Measurements from ENCODE around the gene NABP1.
A peak's percentile ranks its signal among the peaks of the same experiment; 100 is the strongest.

NABP1 gene

GRCh38 chr2:191688934-191689695, 11.2 kb downstream of the NABP1 start:
- Histone ChIP-seq H3K4me2 (ENCODE audit: low read length) (peak overlapping the region; percentile 30), H3K27me3 (ENCODE audit: control insufficient read depth, insufficient read depth, low read length) (no peaks in the 10 kb centered on the region), H3K4me1 (ENCODE audit: control insufficient read depth, insufficient read depth, low read length) (peaks cover 63% of the 10 kb centered on the region), H3K4me3 (ENCODE audit: low read length) (no peak overlapping the region), H3K9me3 (replicated peaks; ENCODE audit: low read length) (no peaks in the 10 kb centered on the region), H3K9ac (ENCODE audit: low read depth, low read length) (peak overlapping the region; percentile 57), H3K36me3 (ENCODE audit: insufficient read depth, low read length) (peaks cover 50% of the 10 kb centered on the region)

GRCh38 chr2:191690327-191690726, 12.4 kb downstream of the NABP1 start:
- Histone ChIP-seq H3K27me3 (ENCODE audit: control insufficient read depth, insufficient read depth, low read length) (no peaks in the 10 kb centered on the region), H3K36me3 (ENCODE audit: insufficient read depth, low read length) (peaks cover 38% of the 10 kb centered on the region), H3K4me1 (ENCODE audit: control insufficient read depth, insufficient read depth, low read length) (peaks cover 51% of the 10 kb centered on the region), H3K4me2 (ENCODE audit: low read length) (no peak overlapping the region), H3K9ac (ENCODE audit: low read depth, low read length) (no peak overlapping the region), H3K9me3 (replicated peaks; ENCODE audit: low read length) (no peaks in the 10 kb centered on the region), H3K4me3 (ENCODE audit: low read length) (no peak overlapping the region)

- Histone ChIP-seq H3K4me1 (ENCODE audit: control insufficient read depth, insufficient read depth, low read length) (peaks cover 51% of the 10 kb centered on the region), H3K4me2 (ENCODE audit: low read length) (no peak overlapping the region), H3K27me3 (ENCODE audit: control insufficient read depth, insufficient read depth, low read length) (no peaks in the 10 kb centered on the region), H3K9ac (ENCODE audit: low read depth, low read length) (no peak overlapping the region), H3K9me3 (replicated peaks; ENCODE audit: low read length) (no peaks in the 10 kb centered on the region), H3K4me3 (ENCODE audit: low read length) (no peak overlapping the region), H3K36me3 (ENCODE audit: insufficient read depth, low read length) (peaks cover 30% of the 10 kb centered on the region)
Observed at GRCh38 chr2:191691016-191691735, 13.2 kb downstream of the NABP1 start.

GRCh38 chr2:191691898-191692297, 14.0 kb downstream of the NABP1 start:
- H3K9me3 ChIP-seq (replicated peaks; ENCODE audit: low read length) = no peaks in the 10 kb centered on the region
- no peaks in the 10 kb centered on the region for H3K27me3 ChIP-seq (ENCODE audit: control insufficient read depth, insufficient read depth, low read length)
- H3K4me1 ChIP-seq (ENCODE audit: control insufficient read depth, insufficient read depth, low read length) = peaks cover 47% of the 10 kb centered on the region
- H3K4me2 ChIP-seq (ENCODE audit: low read length) = no peak overlapping the region
- peaks cover 22% of the 10 kb centered on the region for H3K36me3 ChIP-seq (ENCODE audit: insufficient read depth, low read length)
- no peak overlapping the region for H3K9ac ChIP-seq (ENCODE audit: low read depth, low read length)
- no peak overlapping the region for H3K4me3 ChIP-seq (ENCODE audit: low read length)

- Histone ChIP-seq H3K4me3 (ENCODE audit: low read length) (no peak overlapping the region), H3K9ac (ENCODE audit: low read depth, low read length) (no peak overlapping the region), H3K4me1 (ENCODE audit: control insufficient read depth, insufficient read depth, low read length) (peaks cover 43% of the 10 kb centered on the region), H3K36me3 (ENCODE audit: insufficient read depth, low read length) (peaks cover 15% of the 10 kb centered on the region), H3K4me2 (ENCODE audit: low read length) (no peak overlapping the region), H3K27me3 (ENCODE audit: control insufficient read depth, insufficient read depth, low read length) (no peaks in the 10 kb centered on the region), H3K9me3 (replicated peaks; ENCODE audit: low read length) (no peaks in the 10 kb centered on the region)
Observed at GRCh38 chr2:191692502-191693115, 14.7 kb downstream of the NABP1 start.

GRCh38 chr2:191693166-191693565, 15.2 kb downstream of the NABP1 start:
- Histone ChIP-seq H3K4me1 (ENCODE audit: control insufficient read depth, insufficient read depth, low read length) (peaks cover 37% of the 10 kb centered on the region), H3K27me3 (ENCODE audit: control insufficient read depth, insufficient read depth, low read length) (no peaks in the 10 kb centered on the region), H3K9ac (ENCODE audit: low read depth, low read length) (no peak overlapping the region), H3K4me2 (ENCODE audit: low read length) (no peak overlapping the region), H3K4me3 (ENCODE audit: low read length) (no peak overlapping the region), H3K36me3 (ENCODE audit: insufficient read depth, low read length) (peaks cover 10% of the 10 kb centered on the region), H3K9me3 (replicated peaks; ENCODE audit: low read length) (no peaks in the 10 kb centered on the region)

GRCh38 chr2:191693778-191694177, 15.8 kb downstream of the NABP1 start:
- Histone ChIP-seq H3K27me3 (ENCODE audit: control insufficient read depth, insufficient read depth, low read length) (no peaks in the 10 kb centered on the region), H3K4me2 (ENCODE audit: low read length) (no peak overlapping the region), H3K36me3 (ENCODE audit: insufficient read depth, low read length) (peaks cover 4% of the 10 kb centered on the region), H3K9me3 (replicated peaks; ENCODE audit: low read length) (no peaks in the 10 kb centered on the region), H3K4me1 (ENCODE audit: control insufficient read depth, insufficient read depth, low read length) (peaks cover 31% of the 10 kb centered on the region), H3K4me3 (ENCODE audit: low read length) (no peak overlapping the region), H3K9ac (ENCODE audit: low read depth, low read length) (no peak overlapping the region)

- no peaks in the 10 kb centered on the region for H3K36me3 ChIP-seq (ENCODE audit: insufficient read depth, low read length)
- peaks cover 12% of the 10 kb centered on the region for H3K4me1 ChIP-seq (ENCODE audit: control insufficient read depth, insufficient read depth, low read length)
- no peak overlapping the region for H3K9ac ChIP-seq (ENCODE audit: low read depth, low read length)
- no peaks in the 10 kb centered on the region for H3K27me3 ChIP-seq (ENCODE audit: control insufficient read depth, insufficient read depth, low read length)
- H3K4me3 ChIP-seq (ENCODE audit: low read length) = no peak overlapping the region
- no peaks in the 10 kb centered on the region for H3K9me3 ChIP-seq (replicated peaks; ENCODE audit: low read length)
- no peak overlapping the region for H3K4me2 ChIP-seq (ENCODE audit: low read length)
Observed at GRCh38 chr2:191696001-191696400, 18.1 kb downstream of the NABP1 start.

GRCh38 chr2:191696966-191697365, 19.0 kb downstream of the NABP1 start:
- H3K9me3 ChIP-seq (replicated peaks; ENCODE audit: low read length) = no peaks in the 10 kb centered on the region
- peaks cover 12% of the 10 kb centered on the region for H3K4me1 ChIP-seq (ENCODE audit: control insufficient read depth, insufficient read depth, low read length)
- H3K9ac ChIP-seq (ENCODE audit: low read depth, low read length) = no peak overlapping the region
- no peak overlapping the region for H3K4me3 ChIP-seq (ENCODE audit: low read length)
- H3K4me2 ChIP-seq (ENCODE audit: low read length) = no peak overlapping the region
- H3K36me3 ChIP-seq (ENCODE audit: insufficient read depth, low read length) = no peaks in the 10 kb centered on the region
- H3K27me3 ChIP-seq (ENCODE audit: control insufficient read depth, insufficient read depth, low read length) = no peaks in the 10 kb centered on the region

GRCh38 chr2:191697870-191698269, 19.9 kb downstream of the NABP1 start:
- no peaks in the 10 kb centered on the region for H3K9me3 ChIP-seq (replicated peaks; ENCODE audit: low read length)
- no peaks in the 10 kb centered on the region for H3K27me3 ChIP-seq (ENCODE audit: control insufficient read depth, insufficient read depth, low read length)
- peaks cover 12% of the 10 kb centered on the region for H3K4me1 ChIP-seq (ENCODE audit: control insufficient read depth, insufficient read depth, low read length)
- no peak overlapping the region for H3K9ac ChIP-seq (ENCODE audit: low read depth, low read length)
- no peak overlapping the region for H3K4me2 ChIP-seq (ENCODE audit: low read length)
- H3K36me3 ChIP-seq (ENCODE audit: insufficient read depth, low read length) = no peaks in the 10 kb centered on the region
- H3K4me3 ChIP-seq (ENCODE audit: low read length) = no peak overlapping the region

GRCh38 chr2:191699341-191699945, 21.5 kb downstream of the NABP1 start:
- Histone ChIP-seq H3K36me3 (ENCODE audit: insufficient read depth, low read length) (no peaks in the 10 kb centered on the region), H3K27me3 (ENCODE audit: control insufficient read depth, insufficient read depth, low read length) (no peaks in the 10 kb centered on the region), H3K9me3 (replicated peaks; ENCODE audit: low read length) (no peaks in the 10 kb centered on the region), H3K4me1 (ENCODE audit: control insufficient read depth, insufficient read depth, low read length) (peaks cover 12% of the 10 kb centered on the region), H3K4me3 (ENCODE audit: low read length) (no peak overlapping the region), H3K9ac (ENCODE audit: low read depth, low read length) (no peak overlapping the region), H3K4me2 (ENCODE audit: low read length) (no peak overlapping the region)
